PC-9 (cell line): ENCODE results near the gene U2AF1.
"Not testable (repeated sequence)": the region's sequence is repeated elsewhere in the genome, so short reads cannot be mapped to it uniquely, and the experiment has no call there.

ENCODE experiments used
- CTCF ChIP-seq: fragments of 200-600 bp; sonication (generic); conservative IDR thresholded peaks from 2 replicates; pipeline ENCODE4 v1.6.1; 2017; ENCODE audit warnings: mixed run types, antibody characterized with exemption, mild to moderate bottlenecking, moderate library complexity
- EZH2 ChIP-seq: fragments of 200-600 bp; sonication (generic); IDR thresholded peaks from 2 replicates; pipeline ENCODE4 v1.8.0; 2017; ENCODE audit warnings: antibody characterized with exemption, low read depth

- not testable (repeated sequence) for TF ChIP-seq CTCF, EZH2
These were observed 62.8 kb downstream of the U2AF1 start for GRCh38 chr21:43044547-43044946.
